Liver (tissue), 9 donors: ENCODE results near the gene DSCAM. TPM values are rescaled to one million over a fixed set of nuclear protein-coding genes. Genes with fewer than 3 reads are reported as not detected.

Experiments used
- DNase-seq: peaks from one replicate; pipeline ENCODE4 v3.0.0-alpha.2; 2017; ENCODE audit warnings: low spot score
- H3K27ac ChIP-seq, 2 donors: one replicate each; pipeline ENCODE4 v1.7.0; 2013; ENCODE audit warnings: inconsistent platforms in 2 of 2, low read length in 2 of 2, control low read depth in 1 of 2, low read depth in 1 of 2, mild to moderate bottlenecking in 1 of 2
- H3K27me3 ChIP-seq, 4 donors: one replicate each; pipeline versions ENCODE4 v1.6.1 to v1.7.0; 2013; ENCODE audit warnings: low read length in 3 of 4, inconsistent platforms in 1 of 4, mild to moderate bottlenecking in 1 of 4, moderate library complexity in 1 of 4; ENCODE audit not compliant: control insufficient read depth in 4 of 4, insufficient read depth in 4 of 4
- H3K36me3 ChIP-seq, 4 donors: one replicate each; pipeline versions ENCODE4 v1.6.1 to v1.7.0; 2013; ENCODE audit warnings: low read length in 3 of 4, mild to moderate bottlenecking in 3 of 4, low read depth in 1 of 4, moderate library complexity in 1 of 4; ENCODE audit not compliant: control insufficient read depth in 4 of 4, insufficient read depth in 3 of 4
- H3K4me1 ChIP-seq, 4 donors: one replicate each; pipeline versions ENCODE4 v1.6.1 to v1.7.0; 2013; ENCODE audit warnings: low read length in 3 of 4, mild to moderate bottlenecking in 3 of 4, moderate library complexity in 1 of 4; ENCODE audit not compliant: control insufficient read depth in 4 of 4, insufficient read depth in 4 of 4
- H3K4me3 ChIP-seq, 3 donors: one replicate each; pipeline versions ENCODE4 v1.6.1 to v1.7.0; 2013; ENCODE audit warnings: low read length in 3 of 3, control low read depth in 1 of 3, low read depth in 1 of 3, mild to moderate bottlenecking in 1 of 3
- H3K9ac ChIP-seq, 2 donors: one replicate each; pipeline ENCODE4 v1.7.0; 2013; ENCODE audit warnings: low read length in 2 of 2, mild to moderate bottlenecking in 2 of 2, moderate library complexity in 2 of 2, control low read depth in 1 of 2, low read depth in 1 of 2
- H3K9me3 ChIP-seq, 4 donors: one replicate each; pipeline versions ENCODE4 v1.6.1 to v1.7.0; 2013; ENCODE audit warnings: low read length in 3 of 4; ENCODE audit not compliant: control insufficient read depth in 4 of 4
- CTCF ChIP-seq: fragments of 150-350 bp; IDR thresholded peaks from 2 replicates; pipeline ENCODE4 v1.5.1; 2017; ENCODE audit warnings: improper control_type of control experiment, low read depth, low read length; ENCODE audit not compliant: missing input control
- EGR1 ChIP-seq, 2 donors: IDR thresholded peaks; 2 replicates each; pipeline ENCODE4 v1.6.1; 2016 to 2018; ENCODE audit warnings: antibody characterized with exemption in 2 of 2, low read depth in 2 of 2
- FOXA1 ChIP-seq: IDR thresholded peaks from 2 replicates; pipeline ENCODE4 v1.6.1; 2016; ENCODE audit warnings: antibody characterized with exemption
- FOXA2 ChIP-seq: IDR thresholded peaks from 2 replicates; pipeline ENCODE4 v1.6.1; 2016; ENCODE audit warnings: antibody characterized with exemption
- GABPA ChIP-seq, 2 donors: IDR thresholded peaks in 1 of 2; conservative IDR thresholded peaks in 1 of 2; 2 replicates each; pipeline ENCODE4 v1.6.1; 2016; ENCODE audit warnings: antibody characterized with exemption in 2 of 2, mild to moderate bottlenecking in 1 of 2, moderate library complexity in 1 of 2
- JUND ChIP-seq, 2 donors: IDR thresholded peaks; 2 replicates each; pipeline ENCODE4 v1.6.1; 2016; ENCODE audit warnings: antibody characterized with exemption in 2 of 2
- RXRA ChIP-seq, 2 donors: IDR thresholded peaks; 2 replicates each; pipeline ENCODE4 v1.6.1; 2017 to 2018; ENCODE audit warnings: antibody characterized with exemption in 2 of 2, mild to moderate bottlenecking in 1 of 2
- TAF1 ChIP-seq: conservative IDR thresholded peaks from 2 replicates; pipeline ENCODE4 v1.6.1; 2016; ENCODE audit warnings: antibody characterized with exemption, mild to moderate bottlenecking
- WGBS: extraction: QIAGEN DNeasy Blood & Tissue Kit; methylation state at CpG from one replicate; pipeline ENCODE4 v1.1.7; 2013; 5-methylcytosine and 5-hydroxymethylcytosine counted together
- polyA plus RNA-seq, 2 donors: library from polyadenylated mRNA; stranded (reverse) in 1 of 2; unstranded in 1 of 2; fragments of 200-250 nt in 1 of 2; fragments of >200 nt in 1 of 2; fragmentation: Nextera tagmentation in 1 of 2; extraction: Ambion mirVana in 1 of 2; gene quantifications; one replicate each; pipeline versions ENCODE4 v1.2.1 to v1.2.3, GENCODE V29; 2013 to 2015
- total RNA-seq, 2 donors: library from RNA; depleted of rRNA; stranded (reverse); fragments of >200 nt; gene quantifications; one replicate each; pipeline ENCODE4 v1.2.3, GENCODE V29; 2014
- TF ChIP-seq, protein P1 (sequence below): IDR thresholded peaks from 2 replicates; pipeline ENCODE4 v1.6.1; 2016; ENCODE audit warnings: antibody characterized with exemption, mild to moderate bottlenecking
- TF ChIP-seq, protein P2 (sequence below): IDR thresholded peaks from 2 replicates; pipeline ENCODE4 v1.6.1; 2016; ENCODE audit warnings: antibody characterized with exemption
- TF ChIP-seq, protein P3 (sequence below): IDR thresholded peaks from 2 replicates; pipeline ENCODE4 v1.6.1; 2016; ENCODE audit warnings: antibody characterized with exemption
- TF ChIP-seq, protein P4 (sequence below): IDR thresholded peaks from 2 replicates; pipeline ENCODE4 v1.6.1; 2016; ENCODE audit warnings: antibody characterized with exemption
- donor health status: healthy.
- donor health status: healthy.
- donor health status: healthy.
- donor health status: healthy.
- donor health status: healthy.

Gene DSCAM
- total and polyA plus RNA-seq, 4 donors = 0.02 to 0.23 (median 0.10) TPM

DNA sequence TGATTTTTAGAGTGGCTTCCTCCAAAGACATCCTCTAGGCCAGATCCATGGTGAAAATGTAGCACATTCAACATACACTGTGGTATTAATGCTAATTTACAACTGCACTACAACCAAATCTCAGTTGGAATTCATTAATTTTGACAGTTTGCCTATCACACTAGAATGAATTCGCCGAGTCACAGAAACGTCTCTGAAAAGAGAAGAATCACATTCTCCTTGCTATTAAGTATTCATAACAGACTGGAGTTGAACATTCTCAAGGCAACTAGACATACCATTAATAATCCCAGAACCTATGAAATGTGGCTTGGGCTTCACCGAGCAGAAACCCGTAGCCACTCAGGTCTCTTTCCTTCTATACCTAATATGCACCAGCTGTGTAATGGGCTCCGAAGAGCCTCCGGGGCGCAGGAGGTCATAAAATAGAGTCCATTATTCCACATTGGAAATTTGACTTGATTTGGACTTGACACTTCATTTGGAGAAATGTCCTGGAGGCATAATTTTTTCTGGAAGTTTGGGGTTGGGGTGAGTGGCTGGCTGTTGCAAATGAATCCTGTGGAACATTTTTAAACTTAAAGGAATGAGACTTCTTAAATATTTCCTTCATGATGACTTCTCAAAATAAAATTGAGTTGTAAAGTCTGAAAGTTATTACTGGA lies 117.1 kb downstream of the DSCAM start:
- H3K27ac ChIP-seq = no peak overlapping the region
- no peak overlapping the region for H3K4me3 ChIP-seq
- no peaks in the 10 kb centered on the region for H3K27me3 ChIP-seq
- WGBS = 84% methylated on average over 8 of the region's 8 CpGs
- H3K9me3 ChIP-seq = no peaks in the 10 kb centered on the region
- TF ChIP-seq, protein P1, sequence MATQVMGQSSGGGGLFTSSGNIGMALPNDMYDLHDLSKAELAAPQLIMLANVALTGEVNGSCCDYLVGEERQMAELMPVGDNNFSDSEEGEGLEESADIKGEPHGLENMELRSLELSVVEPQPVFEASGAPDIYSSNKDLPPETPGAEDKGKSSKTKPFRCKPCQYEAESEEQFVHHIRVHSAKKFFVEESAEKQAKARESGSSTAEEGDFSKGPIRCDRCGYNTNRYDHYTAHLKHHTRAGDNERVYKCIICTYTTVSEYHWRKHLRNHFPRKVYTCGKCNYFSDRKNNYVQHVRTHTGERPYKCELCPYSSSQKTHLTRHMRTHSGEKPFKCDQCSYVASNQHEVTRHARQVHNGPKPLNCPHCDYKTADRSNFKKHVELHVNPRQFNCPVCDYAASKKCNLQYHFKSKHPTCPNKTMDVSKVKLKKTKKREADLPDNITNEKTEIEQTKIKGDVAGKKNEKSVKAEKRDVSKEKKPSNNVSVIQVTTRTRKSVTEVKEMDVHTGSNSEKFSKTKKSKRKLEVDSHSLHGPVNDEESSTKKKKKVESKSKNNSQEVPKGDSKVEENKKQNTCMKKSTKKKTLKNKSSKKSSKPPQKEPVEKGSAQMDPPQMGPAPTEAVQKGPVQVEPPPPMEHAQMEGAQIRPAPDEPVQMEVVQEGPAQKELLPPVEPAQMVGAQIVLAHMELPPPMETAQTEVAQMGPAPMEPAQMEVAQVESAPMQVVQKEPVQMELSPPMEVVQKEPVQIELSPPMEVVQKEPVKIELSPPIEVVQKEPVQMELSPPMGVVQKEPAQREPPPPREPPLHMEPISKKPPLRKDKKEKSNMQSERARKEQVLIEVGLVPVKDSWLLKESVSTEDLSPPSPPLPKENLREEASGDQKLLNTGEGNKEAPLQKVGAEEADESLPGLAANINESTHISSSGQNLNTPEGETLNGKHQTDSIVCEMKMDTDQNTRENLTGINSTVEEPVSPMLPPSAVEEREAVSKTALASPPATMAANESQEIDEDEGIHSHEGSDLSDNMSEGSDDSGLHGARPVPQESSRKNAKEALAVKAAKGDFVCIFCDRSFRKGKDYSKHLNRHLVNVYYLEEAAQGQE = no peak
- TF ChIP-seq CTCF (no peak), FOXA2 (no peak)
- TF ChIP-seq, protein P2, sequence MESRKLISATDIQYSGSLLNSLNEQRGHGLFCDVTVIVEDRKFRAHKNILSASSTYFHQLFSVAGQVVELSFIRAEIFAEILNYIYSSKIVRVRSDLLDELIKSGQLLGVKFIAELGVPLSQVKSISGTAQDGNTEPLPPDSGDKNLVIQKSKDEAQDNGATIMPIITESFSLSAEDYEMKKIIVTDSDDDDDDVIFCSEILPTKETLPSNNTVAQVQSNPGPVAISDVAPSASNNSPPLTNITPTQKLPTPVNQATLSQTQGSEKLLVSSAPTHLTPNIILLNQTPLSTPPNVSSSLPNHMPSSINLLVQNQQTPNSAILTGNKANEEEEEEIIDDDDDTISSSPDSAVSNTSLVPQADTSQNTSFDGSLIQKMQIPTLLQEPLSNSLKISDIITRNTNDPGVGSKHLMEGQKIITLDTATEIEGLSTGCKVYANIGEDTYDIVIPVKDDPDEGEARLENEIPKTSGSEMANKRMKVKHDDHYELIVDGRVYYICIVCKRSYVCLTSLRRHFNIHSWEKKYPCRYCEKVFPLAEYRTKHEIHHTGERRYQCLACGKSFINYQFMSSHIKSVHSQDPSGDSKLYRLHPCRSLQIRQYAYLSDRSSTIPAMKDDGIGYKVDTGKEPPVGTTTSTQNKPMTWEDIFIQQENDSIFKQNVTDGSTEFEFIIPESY = no peak
- H3K9ac ChIP-seq = no peak overlapping the region
- H3K36me3 ChIP-seq = no peaks in the 10 kb centered on the region
- no peak for DNase-seq
- no peaks in the 10 kb centered on the region for H3K4me1 ChIP-seq

- Histone ChIP-seq H3K4me1 (no peaks in the 10 kb centered on the region), H3K27ac (no peak overlapping the region), H3K36me3 (no peaks in the 10 kb centered on the region), H3K9me3 (peaks cover 0 to 4% (median 1%) of the 10 kb centered on the region in 4 donors), H3K9ac (no peak overlapping the region), H3K27me3 (no peaks in the 10 kb centered on the region), H3K4me3 (no peak overlapping the region)
- WGBS = 78% methylated on average over 5 of the region's 5 CpGs
- TF ChIP-seq GABPA (IDR thresholded peaks at IDR 0.05 in 1 of 2, conservative IDR thresholded peaks at IDR 0.05 in 1 of 2) (no peak), FOXA2 (no peak), FOXA1 (no peak), TAF1 (no peak), RXRA (IDR thresholded peaks at IDR 0.05) (no peak), EGR1 (IDR thresholded peaks at IDR 0.05; ENCODE audit: low read depth in 2 of 2) (no peak), JUND (IDR thresholded peaks at IDR 0.05) (no peak)
- TF ChIP-seq, protein P3, sequence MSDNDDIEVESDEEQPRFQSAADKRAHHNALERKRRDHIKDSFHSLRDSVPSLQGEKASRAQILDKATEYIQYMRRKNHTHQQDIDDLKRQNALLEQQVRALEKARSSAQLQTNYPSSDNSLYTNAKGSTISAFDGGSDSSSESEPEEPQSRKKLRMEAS = no peak
- TF ChIP-seq, protein P4, sequence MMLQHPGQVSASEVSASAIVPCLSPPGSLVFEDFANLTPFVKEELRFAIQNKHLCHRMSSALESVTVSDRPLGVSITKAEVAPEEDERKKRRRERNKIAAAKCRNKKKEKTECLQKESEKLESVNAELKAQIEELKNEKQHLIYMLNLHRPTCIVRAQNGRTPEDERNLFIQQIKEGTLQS = no peak
- TF ChIP-seq, protein P2 = no peak
- no peak for DNase-seq
These were observed 123.0 kb downstream of the DSCAM start for GRCh38 chr21:40723966-40724365.
